H1 (cell line): ENCODE data around the gene LRCH2. TPM values are rescaled to one million over a fixed set of nuclear protein-coding genes. Genes with fewer than 3 reads are reported as not detected.

Source experiments
- CHD7 ChIP-seq: fragments of 300-600 bp; sonication (generic); IDR thresholded peaks from 2 replicates; pipeline ENCODE4 v1.7.1; 2012; ENCODE audit warnings: low read length, moderate library complexity, mild to moderate bottlenecking, inconsistent platforms; ENCODE audit not compliant: insufficient replicate concordance
- GABPA ChIP-seq: IDR thresholded peaks from 2 replicates; pipeline ENCODE4 v1.6.1; 2011; ENCODE audit warnings: mild to moderate bottlenecking, low read length, moderate library complexity, borderline replicate concordance; ENCODE audit not compliant: insufficient read depth
- POU5F1 ChIP-seq: IDR thresholded peaks from 2 replicates; pipeline ENCODE4 v1.6.1; 2011; ENCODE audit warnings: low read depth, mild to moderate bottlenecking, low read length, moderate library complexity
- RFX5 ChIP-seq: IDR thresholded peaks from 2 replicates; pipeline ENCODE4 v1.6.1; 2011; ENCODE audit warnings: low read depth, low read length, improper control_type of control experiment, borderline replicate concordance
- SP2 ChIP-seq: IDR thresholded peaks from 2 replicates; pipeline ENCODE4 v1.6.1; 2012; ENCODE audit warnings: mild to moderate bottlenecking, low read length, inconsistent platforms
- SUZ12 ChIP-seq: fragments of 200-600 bp; sonication (generic); IDR thresholded peaks from 2 replicates; pipeline ENCODE4 v1.6.1; 2012; ENCODE audit warnings: mild to moderate bottlenecking, inconsistent platforms, low read length, moderate library complexity, mixed read lengths
- TCF12 ChIP-seq: IDR thresholded peaks from 2 replicates; pipeline ENCODE4 v1.6.1; 2011; ENCODE audit warnings: low read depth, mild to moderate bottlenecking, low read length
- polyA plus RNA-seq, 7 experiments: library from polyadenylated mRNA; depleted of rRNA in 3 of 7; stranded (reverse) in 5 of 7; unstranded in 2 of 7; fragments of >200 nt in 5 of 7; fragments of 200-250 nt in 2 of 7; gene quantifications; 1 replicate in 5 of 7; 2 replicates in 1 of 7; 4 replicates in 1 of 7; pipeline versions ENCODE4 v1.2.1 to v1.2.3, GENCODE V29; 2011 to 2013; ENCODE audit warnings: missing spikeins in 2 of 7, mixed read lengths in 2 of 7
- total RNA-seq: library from RNA; stranded (reverse); fragmentation: NEBNext Ultra II Directional; extraction: Animal tissue kit (Norgen Biotek cat#: 25700); gene quantifications from 2 replicates; pipeline ENCODE4 v1.2.1, GENCODE V29; 2021

LRCH2 gene
- total and polyA plus RNA-seq, 2 of the 8 experiments (the other 6 are each of a cell fraction or from before 2014, with no cell fraction given) = 1.5 to 5.5 TPM

GRCh38 chrX:115174548-115174947 lies 59.3 kb downstream of the LRCH2 start (continued):
- TF ChIP-seq CHD7 = no peak
- TF ChIP-seq RFX5 = no peak
- no peak for TF ChIP-seq SUZ12
- no peak for TF ChIP-seq TCF12
- TF ChIP-seq SP2 = no peak
- no peak for TF ChIP-seq POU5F1
- TF ChIP-seq GABPA = no peak
- TF ChIP-seq, all 59 proteins: peak for 0
